MM.1S (cell line): ENCODE results near the gene FAM117A.

Experiments
- CTCF ChIP-seq: fragments of 300-600 bp; sonication (generic); IDR thresholded peaks from 2 replicates; pipeline ENCODE4 v1.5.1; 2016; ENCODE audit warnings: antibody characterized with exemption, low read length, mixed read lengths
- EZH2 ChIP-seq: fragments of 300-600 bp; sonication (generic); optimal IDR thresholded peaks from 2 replicates; pipeline ENCODE3; 2017; ENCODE audit warnings: low read depth, mild to moderate bottlenecking, antibody characterized with exemption, low read length, mixed read lengths
- EZH2phosphoT487 ChIP-seq: fragments of 300-600 bp; sonication (generic); IDR thresholded peaks from 2 replicates; pipeline ENCODE4 v1.6.1; 2018; ENCODE audit warnings: antibody characterized with exemption, low read length

- TF ChIP-seq CTCF (no peak), EZH2 (no peak), EZH2phosphoT487 (no peak)
These were observed 73.7 kb downstream of the FAM117A start for GRCh38 chr17:49690256-49690655.
